GM19467 (cell line): ENCODE data around the gene RAB3B.
"Not testable (repeated sequence)": the region's sequence is repeated elsewhere in the genome, so short reads cannot be mapped to it uniquely, and the experiment has no call there.

ENCODE experiments used
- ATAC-seq: cut with Tn5 transposase; IDR thresholded peaks from one replicate; pipeline ENCODE4 v1.9.1; 2021; ENCODE audit warnings: mild to moderate bottlenecking, moderate library complexity; ENCODE audit not compliant: unreplicated experiment

Gene RAB3B

DNA sequence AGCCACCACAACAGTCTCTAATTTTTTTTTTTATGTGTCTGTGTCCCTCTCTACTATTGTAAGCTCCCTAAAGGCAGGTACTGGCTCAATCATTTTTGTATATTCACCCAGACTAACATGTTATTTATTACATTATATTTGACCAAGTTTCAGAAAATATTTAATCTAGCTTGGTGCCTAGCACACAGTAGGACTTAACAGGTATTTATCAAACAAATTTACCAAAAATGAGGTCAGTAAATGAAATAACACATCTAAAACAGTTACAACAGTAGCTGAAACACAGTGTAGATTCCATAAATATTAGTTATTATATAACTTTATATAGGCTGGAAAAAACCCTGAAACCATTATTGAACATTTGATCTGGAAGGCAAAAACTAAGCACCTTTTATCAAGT is 114.7 kb downstream of the RAB3B start:
- no peak for ATAC-seq

GRCh38 chr1:51875291-51875772 is 115.2 kb downstream of the RAB3B start:
- no peak for ATAC-seq

GRCh38 chr1:51873270-51873669 is 117.2 kb downstream of the RAB3B start:
- ATAC-seq: not testable (repeated sequence)

- ATAC-seq: no peak
These were observed 119.0 kb downstream of the RAB3B start for GRCh38 chr1:51871351-51871975.

DNA sequence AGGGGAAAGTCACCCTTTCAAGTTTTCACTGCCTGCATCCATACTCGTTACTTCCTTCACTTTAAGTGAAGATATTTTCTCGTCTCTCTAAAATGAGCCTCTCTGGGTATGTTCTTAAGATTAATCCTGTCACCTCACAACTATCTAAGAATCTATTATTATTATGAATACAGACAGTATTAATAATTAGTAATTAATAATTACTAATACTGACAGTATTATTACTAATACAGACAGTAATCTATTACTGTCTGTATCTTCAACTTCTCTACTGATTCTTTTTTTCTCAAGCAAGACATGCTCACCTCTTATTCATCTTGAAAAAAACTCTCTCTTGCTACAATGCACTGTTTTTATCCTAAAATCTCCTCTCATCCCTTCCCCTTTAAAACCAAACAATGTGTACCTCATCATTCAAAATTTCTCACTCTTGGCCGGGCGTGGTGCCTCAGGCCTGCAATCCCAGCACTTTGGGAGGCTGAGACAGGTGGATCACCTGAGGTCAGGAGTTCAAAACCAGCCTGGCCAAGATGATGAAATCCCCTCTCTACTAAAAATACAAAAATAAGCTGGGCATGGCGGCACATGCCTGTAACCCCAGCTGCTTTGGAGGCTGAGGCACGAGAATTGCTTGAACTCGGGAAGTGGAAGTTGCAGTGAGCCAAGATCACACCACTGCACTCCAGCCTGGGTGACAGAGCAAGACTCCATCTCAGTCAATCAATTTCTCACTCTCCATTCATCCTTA is 119.7 kb downstream of the RAB3B start:
- no peak for ATAC-seq

GRCh38 chr1:51867479-51868232 is 122.8 kb downstream of the RAB3B start:
- ATAC-seq: no peak

GRCh38 chr1:51863384-51863783 is 127.1 kb downstream of the RAB3B start:
- no peak for ATAC-seq

- no peak for ATAC-seq
These were observed 128.8 kb downstream of the RAB3B start for GRCh38 chr1:51861669-51862068.

- no peak for ATAC-seq
These were observed 130.8 kb downstream of the RAB3B start for GRCh38 chr1:51859735-51860134.

DNA sequence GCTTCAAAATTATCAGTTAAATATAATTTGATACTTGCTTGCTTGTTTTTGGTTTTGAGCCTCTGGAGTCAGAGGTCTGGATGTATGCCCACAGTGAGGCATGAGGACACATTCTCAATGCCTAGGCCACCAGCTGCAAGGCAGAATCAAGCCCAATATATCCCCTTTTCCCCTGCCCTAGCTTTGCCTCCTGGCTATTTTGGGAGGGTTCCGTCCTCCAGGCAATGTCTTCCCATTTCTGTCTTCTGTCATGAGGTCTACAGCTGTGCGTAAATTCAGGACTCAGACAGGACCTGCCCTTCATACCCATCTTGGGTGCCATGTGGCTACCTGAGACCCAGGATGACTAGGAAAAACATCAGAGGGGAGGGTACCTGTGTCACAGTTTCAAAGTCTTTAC is 131.2 kb downstream of the RAB3B start:
- ATAC-seq: no peak

DNA sequence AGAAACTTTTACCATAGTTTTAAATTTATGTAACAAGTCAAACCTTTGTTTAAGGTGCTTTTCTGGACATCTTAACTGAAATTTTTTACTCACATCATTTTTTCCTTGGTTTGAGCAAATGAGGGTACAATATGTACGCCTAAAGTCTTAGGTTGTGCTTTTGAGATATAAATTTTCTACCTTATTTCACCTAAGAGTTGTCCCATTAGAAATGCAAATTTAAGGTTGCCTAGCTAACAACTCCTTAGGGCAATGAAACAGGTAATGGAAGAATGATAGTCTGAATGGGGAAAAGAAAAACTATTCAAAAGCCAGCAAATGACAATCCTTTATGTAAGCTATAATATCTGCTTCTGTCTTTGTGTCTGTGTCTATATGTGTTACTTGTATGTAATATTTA is 131.6 kb downstream of the RAB3B start:
- ATAC-seq: no peak
